Esophagus (tissue), 2 donors: ENCODE results near the gene CTAG1A. TPM values are rescaled to one million over a fixed set of nuclear protein-coding genes. Genes with fewer than 3 reads are reported as not detected.
"Not testable (repeated sequence)": the region's sequence is repeated elsewhere in the genome, so short reads cannot be mapped to it uniquely, and the experiment has no call there.

Experiments used
- H3K27ac ChIP-seq, 2 donors: one replicate each; pipeline ENCODE4 v1.5.1; 2013; ENCODE audit warnings: low read depth in 2 of 2, mild to moderate bottlenecking in 2 of 2, inconsistent platforms in 1 of 2, low read length in 1 of 2, moderate library complexity in 1 of 2
- H3K27me3 ChIP-seq, 2 donors: one replicate each; pipeline ENCODE4 v1.6.1; 2013; ENCODE audit warnings: low read length in 2 of 2, control low read depth in 1 of 2, mild to moderate bottlenecking in 1 of 2; ENCODE audit not compliant: insufficient read depth in 2 of 2, control insufficient read depth in 1 of 2
- H3K36me3 ChIP-seq, 2 donors: one replicate each; pipeline ENCODE4 v1.6.1; 2013; ENCODE audit warnings: low read length in 1 of 2; ENCODE audit not compliant: control insufficient read depth in 2 of 2, insufficient read depth in 2 of 2
- H3K4me1 ChIP-seq, 2 donors: one replicate each; pipeline ENCODE4 v1.6.1; 2013; ENCODE audit warnings: low read length in 1 of 2; ENCODE audit not compliant: control insufficient read depth in 2 of 2, insufficient read depth in 2 of 2
- H3K4me3 ChIP-seq, 2 donors: one replicate each; pipeline ENCODE4 v1.5.1; 2013; ENCODE audit warnings: low read length in 2 of 2, mild to moderate bottlenecking in 2 of 2, low read depth in 1 of 2, moderate library complexity in 1 of 2
- H3K9me3 ChIP-seq, 2 donors: one replicate each; pipeline ENCODE4 v1.6.1; 2013; ENCODE audit warnings: mild to moderate bottlenecking in 2 of 2, low read depth in 1 of 2, low read length in 1 of 2, moderate library complexity in 1 of 2; ENCODE audit not compliant: control insufficient read depth in 2 of 2, insufficient read depth in 1 of 2
- WGBS, 2 donors: extraction: QIAGEN DNeasy Blood & Tissue Kit; methylation state at CpG; one replicate each; pipeline ENCODE4 v1.1.7; 2013; 5-methylcytosine and 5-hydroxymethylcytosine counted together
- polyA plus RNA-seq, 2 donors: library from polyadenylated mRNA; stranded (reverse); fragments of 200-250 nt; gene quantifications; one replicate each; pipeline ENCODE4 v1.2.3, GENCODE V29; 2013
- donor health status: healthy with polysubstance abuse.
- donor health status: Bipolar disorder and iron deficiency.

Gene CTAG1A
- polyA plus RNA-seq, 2 donors: not detected

DNA sequence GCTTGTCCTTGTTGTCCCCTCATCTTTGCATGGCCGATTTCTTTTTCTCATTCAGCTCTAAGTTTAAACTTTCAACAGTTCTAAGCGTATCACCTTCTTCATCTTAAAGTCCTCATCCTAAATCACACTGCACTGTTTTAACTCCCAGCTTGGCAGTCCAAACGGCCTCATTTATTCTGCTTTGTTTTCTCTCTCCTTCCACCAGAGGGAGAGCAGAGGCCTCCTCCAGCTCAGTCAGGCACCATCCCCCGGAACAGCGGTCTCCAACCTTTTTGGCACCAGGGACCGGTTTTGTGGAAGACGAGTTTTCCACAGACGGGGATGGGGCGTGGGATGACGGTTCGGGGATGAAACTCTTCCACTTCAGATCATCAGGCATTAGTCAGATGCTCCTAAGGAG is 14.6 kb upstream of the CTAG1A start:
- not testable (repeated sequence) for H3K9me3 ChIP-seq, H3K4me3 ChIP-seq, H3K27ac ChIP-seq, H3K4me1 ChIP-seq, H3K27me3 ChIP-seq, H3K36me3 ChIP-seq
- WGBS, 2 donors: no CpG with 5 or more reads among the region's 11 CpGs

DNA sequence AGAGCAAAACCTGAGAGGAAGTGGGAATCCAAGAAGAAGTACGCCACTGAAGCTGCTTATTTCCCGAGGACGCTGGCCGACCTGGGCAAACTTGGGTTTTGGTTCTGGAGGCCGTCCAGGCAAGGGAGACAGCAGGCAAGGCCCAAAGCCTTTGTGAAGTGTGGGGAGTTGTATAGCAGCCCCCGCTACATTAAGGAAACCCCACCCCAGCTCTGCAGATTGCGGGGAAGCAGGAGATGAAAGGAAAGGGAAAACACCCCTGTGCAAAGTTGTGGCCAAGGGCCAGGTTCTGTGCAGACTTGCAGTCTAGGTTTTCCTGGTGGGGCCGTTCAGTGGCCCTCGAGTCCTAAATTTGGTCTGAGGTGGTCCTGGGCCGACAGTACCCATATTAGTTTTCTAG is 11.9 kb upstream of the CTAG1A start:
- H3K4me3 ChIP-seq, H3K4me1 ChIP-seq, H3K27ac ChIP-seq, H3K36me3 ChIP-seq, H3K27me3 ChIP-seq, H3K9me3 ChIP-seq: not testable (repeated sequence)
- no CpG with 5 or more reads among the region's 10 CpGs for WGBS, 2 donors

DNA sequence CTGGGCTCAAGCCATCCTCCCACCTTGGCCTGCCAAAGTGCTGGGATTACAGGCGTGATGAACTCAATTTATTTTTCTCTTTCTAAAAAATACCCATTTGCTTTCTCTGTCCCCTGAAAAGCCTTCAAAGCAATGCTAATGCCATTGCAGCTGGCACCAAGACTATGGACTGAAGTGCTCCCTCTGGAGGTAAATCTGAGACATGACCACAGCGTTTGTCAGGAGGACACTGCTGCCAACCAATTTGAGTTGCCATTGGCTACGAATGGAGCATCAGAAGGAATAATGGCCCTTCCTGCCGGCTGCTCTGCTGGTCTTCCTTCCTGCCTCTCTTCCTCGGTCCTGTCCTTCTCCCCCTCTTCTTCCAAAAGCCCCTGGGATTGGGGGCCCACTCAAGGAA is 9.9 kb upstream of the CTAG1A start:
- not testable (repeated sequence) for H3K36me3 ChIP-seq, H3K9me3 ChIP-seq, H3K4me1 ChIP-seq, H3K27me3 ChIP-seq, H3K27ac ChIP-seq, H3K4me3 ChIP-seq
- WGBS, 2 donors: no CpG with 5 or more reads among the region's 5 CpGs

DNA sequence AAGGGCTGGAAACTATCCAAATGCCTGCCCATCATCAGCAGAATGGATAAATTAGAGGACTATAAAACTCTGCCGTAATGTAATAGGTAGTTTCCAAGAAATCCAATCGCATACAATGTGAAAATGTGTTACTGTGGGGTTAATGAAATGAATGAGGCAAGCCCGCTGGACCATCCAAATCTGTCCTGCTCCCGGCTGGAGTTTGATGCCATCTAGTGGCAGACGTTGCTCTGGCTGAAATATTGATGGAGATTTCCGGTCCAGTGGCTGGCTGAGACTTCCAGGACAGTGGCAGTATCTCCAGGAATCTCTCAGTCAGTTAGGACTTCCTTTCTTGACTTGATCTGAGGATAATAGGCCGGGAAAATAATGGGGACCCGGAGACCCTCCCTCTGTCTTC is 1.9 kb upstream of the CTAG1A start:
- not testable (repeated sequence) for H3K9me3 ChIP-seq, H3K4me3 ChIP-seq, H3K27ac ChIP-seq, H3K36me3 ChIP-seq, H3K4me1 ChIP-seq, H3K27me3 ChIP-seq
- no CpG with 5 or more reads among the region's 8 CpGs for WGBS, 2 donors

DNA sequence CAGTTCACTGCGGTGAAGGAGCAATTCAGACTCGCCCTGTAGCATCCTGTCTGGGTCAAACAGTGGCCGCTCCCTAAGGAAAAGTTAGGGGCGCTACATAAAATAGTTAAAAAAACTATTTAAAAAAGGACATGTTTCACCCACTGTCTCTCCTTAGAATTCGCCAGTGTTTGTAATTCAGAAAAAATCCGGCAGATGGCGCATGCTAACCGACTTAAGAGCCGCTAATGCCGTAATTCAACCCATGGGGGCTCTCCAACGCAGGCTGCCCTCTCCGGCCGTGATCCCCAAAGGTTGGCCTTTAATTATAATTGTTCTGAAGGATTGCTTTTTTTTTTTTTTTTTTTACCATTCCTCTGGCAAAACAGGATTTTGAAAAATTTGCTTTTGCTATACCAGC is 5.5 kb downstream of the CTAG1A start:
- H3K4me1 ChIP-seq, H3K27ac ChIP-seq, H3K36me3 ChIP-seq, H3K9me3 ChIP-seq, H3K4me3 ChIP-seq, H3K27me3 ChIP-seq: not testable (repeated sequence)
- 62% methylated on average over 4 of the region's 13 CpGs; no CpG with 5 or more reads in 1 of the 2 donors for WGBS, 2 donors

DNA sequence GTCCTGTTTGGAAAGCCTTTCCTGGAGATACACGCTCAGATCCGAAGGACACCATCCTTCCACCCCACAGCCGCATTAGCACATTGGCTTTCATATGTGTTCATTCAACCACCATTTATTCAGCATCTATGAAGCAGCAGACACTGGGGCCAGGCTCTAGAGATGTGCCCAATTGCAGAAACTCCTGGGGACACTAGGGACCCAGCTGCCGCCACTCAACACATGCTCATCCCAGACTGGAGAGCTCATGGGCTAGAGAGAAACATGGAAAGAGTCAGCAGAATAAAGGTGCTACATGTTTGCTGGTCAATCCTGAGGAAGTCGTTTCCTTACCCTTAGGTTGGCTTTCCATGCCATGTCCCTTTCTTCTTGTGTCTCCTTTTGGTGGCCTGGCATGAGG is 7.6 kb downstream of the CTAG1A start:
- H3K4me1 ChIP-seq: no peaks in the 10 kb centered on the region
- no peaks in the 10 kb centered on the region for H3K9me3 ChIP-seq
- H3K4me3 ChIP-seq: no peak overlapping the region
- no peaks in the 10 kb centered on the region for H3K27me3 ChIP-seq
- H3K27ac ChIP-seq: no peak overlapping the region
- 87 to 92% methylated on average over 5 of the region's 5 CpGs for WGBS, 2 donors
- H3K36me3 ChIP-seq: no peaks in the 10 kb centered on the region

DNA sequence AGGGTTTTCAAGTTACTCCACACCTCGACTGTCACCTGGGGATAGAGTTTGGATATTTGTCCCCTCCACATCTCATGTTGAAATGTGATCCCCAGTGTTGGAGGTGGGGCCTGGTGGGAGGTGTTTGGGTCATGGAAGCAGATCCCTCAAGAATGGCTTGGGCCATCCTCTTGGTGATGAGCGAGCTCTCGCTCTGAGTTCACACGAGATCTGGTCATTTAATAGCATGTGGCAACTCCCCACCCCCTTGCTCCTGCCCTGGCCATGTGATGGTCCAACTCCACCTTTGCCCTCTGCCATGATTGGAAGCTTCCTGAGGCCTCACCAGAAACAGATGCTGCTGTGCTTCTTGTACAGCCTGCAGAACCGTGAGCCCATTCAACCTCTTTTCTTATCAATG is 8.3 kb downstream of the CTAG1A start:
- Histone ChIP-seq H3K9me3 (no peaks in the 10 kb centered on the region), H3K36me3 (no peaks in the 10 kb centered on the region), H3K4me1 (no peaks in the 10 kb centered on the region), H3K27ac (no peak overlapping the region), H3K27me3 (no peaks in the 10 kb centered on the region), H3K4me3 (no peak overlapping the region)
- 81 to 94% methylated on average over 5 of the region's 5 CpGs for WGBS, 2 donors

DNA sequence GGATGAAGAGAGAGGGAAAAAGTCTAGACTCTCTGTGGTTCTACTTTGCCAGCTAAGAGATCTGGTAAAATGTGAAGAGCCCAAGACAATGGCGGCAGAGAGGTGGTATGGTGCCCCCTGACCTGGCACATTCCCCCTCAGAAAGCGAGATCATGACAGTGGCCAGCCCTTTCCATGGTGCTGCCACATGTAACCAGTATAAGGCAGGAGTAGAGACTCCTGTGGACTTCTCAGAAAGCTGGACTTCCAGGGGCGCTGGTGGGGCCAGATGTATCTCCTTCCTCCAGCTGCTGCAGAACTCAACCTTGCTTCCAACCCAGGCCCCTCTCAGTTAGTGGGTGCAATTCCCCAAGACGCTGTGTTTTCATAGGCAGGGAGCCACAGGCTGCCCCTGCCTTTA is 9.6 kb downstream of the CTAG1A start:
- H3K4me3 ChIP-seq: no peak overlapping the region
- H3K27me3 ChIP-seq: no peaks in the 10 kb centered on the region
- no peak overlapping the region for H3K27ac ChIP-seq
- WGBS, 2 donors: 66 to 93% methylated on average over 4 of the region's 4 CpGs
- H3K4me1 ChIP-seq: peaks cover 0 to under 1% of the 10 kb centered on the region in 2 donors
- no peaks in the 10 kb centered on the region for H3K36me3 ChIP-seq
- H3K9me3 ChIP-seq: peaks cover 0 to 3% of the 10 kb centered on the region in 2 donors

DNA sequence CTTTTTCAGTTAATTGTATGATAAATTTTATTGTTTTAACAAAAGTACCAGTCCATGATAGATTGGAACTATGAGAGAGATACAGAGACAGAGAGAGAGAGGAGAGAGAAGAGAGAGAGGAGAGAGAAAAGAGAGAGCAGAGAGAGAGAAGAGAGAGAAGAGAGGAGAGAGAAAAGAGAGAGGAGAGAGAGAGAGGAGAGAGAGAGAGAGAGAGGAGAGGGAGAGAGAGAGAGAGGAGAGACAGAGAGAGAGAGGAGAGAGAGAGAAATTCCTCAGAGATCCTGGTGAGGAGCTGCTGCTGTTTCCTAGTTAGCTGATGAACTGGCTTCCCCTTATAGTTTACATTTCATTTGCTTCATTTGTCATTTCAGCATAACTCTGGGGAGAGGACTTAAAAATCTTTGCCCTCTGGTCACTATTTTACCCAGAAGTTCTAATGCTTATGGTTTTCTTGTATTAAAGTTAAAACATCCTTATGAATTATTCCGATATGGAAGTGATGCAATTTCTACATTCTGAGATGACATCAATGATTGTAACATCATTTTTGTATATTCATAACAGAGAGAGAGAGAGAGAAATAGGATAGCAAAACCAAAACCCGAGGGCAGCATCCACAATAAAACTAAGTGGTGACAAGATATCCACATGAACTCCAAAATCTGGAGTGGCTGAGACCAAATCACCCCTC is 10.8 kb downstream of the CTAG1A start:
- Histone ChIP-seq H3K27me3 (no peaks in the 10 kb centered on the region), H3K27ac (no peak overlapping the region), H3K4me1 (peaks cover 0 to 2% of the 10 kb centered on the region in 2 donors), H3K36me3 (no peaks in the 10 kb centered on the region), H3K9me3 (peaks cover 0 to 6% of the 10 kb centered on the region in 2 donors), H3K4me3 (no peak overlapping the region)
- WGBS, 2 donors: 33 to 56% methylated on average over 2 of the region's 2 CpGs

DNA sequence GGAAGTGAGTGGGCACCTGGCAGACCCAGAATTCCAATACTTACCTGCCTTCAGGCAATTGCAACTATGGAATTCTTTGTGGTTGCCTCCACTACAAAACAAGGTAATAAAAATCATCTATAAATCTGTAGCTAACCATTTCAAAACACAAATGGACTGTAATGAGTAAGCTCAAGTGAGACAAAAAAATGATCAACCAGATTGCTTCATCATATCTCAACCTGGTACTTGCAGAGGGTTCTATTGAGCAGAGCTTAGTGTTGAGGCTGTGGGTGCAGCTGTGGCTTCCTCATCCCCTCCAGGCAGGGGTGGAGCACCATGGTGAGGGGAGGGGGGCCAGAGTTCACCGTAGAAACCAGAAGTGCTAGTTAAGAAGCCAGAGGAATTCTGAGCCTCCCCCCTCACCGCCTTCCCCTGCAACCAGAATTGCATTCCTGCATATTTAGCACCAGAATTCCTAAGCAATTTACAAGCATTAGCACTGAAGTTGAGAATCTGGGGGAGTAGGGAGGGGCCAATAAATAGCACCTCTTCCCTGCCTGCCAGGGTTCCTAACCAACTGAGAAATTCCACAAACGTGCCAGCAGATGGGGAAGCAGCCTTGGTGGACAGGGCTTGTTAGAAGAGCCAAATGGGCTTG is 11.5 kb downstream of the CTAG1A start:
- H3K36me3 ChIP-seq: no peaks in the 10 kb centered on the region

More for the DNA sequence above, 11.5 kb downstream of the CTAG1A start:
- no peak overlapping the region for H3K4me3 ChIP-seq
- peaks cover 0 to 6% of the 10 kb centered on the region in 2 donors for H3K9me3 ChIP-seq
- 11 to 22% methylated on average over 3 of the region's 3 CpGs for WGBS, 2 donors
- H3K27ac ChIP-seq: no peak overlapping the region
- no peaks in the 10 kb centered on the region for H3K27me3 ChIP-seq
- peaks cover 0 to 2% of the 10 kb centered on the region in 2 donors for H3K4me1 ChIP-seq
